Esophagus squamous epithelium (tissue), 4 donors: ENCODE results near the gene BCLAF3.

Experiments used
- CTCF ChIP-seq, 6 experiments: fragments of 450-650 bp in 4 of 6; fragments of 200-600 bp in 2 of 6; sonication (generic) in 2 of 6; IDR thresholded peaks; one replicate each; pipeline ENCODE4 v1.5.1; 2016 to 2019; ENCODE audit warnings: antibody characterized with exemption in 6 of 6, mild to moderate bottlenecking in 4 of 6, moderate library complexity in 4 of 6
- POLR2A ChIP-seq, 4 donors: fragments of 450-650 bp; IDR thresholded peaks; one replicate each; pipeline ENCODE4 v1.6.1; 2017; ENCODE audit warnings: antibody characterized with exemption in 4 of 4, mild to moderate bottlenecking in 4 of 4, moderate library complexity in 3 of 4

GRCh38 chrX:20019672-20020365 is 29.0 kb upstream of the BCLAF3 start:
- TF ChIP-seq CTCF (IDR thresholded peaks at IDR 0.05), result no peak
- TF ChIP-seq POLR2A (IDR thresholded peaks at IDR 0.05), result no peak
